ENCODE data around the gene FAM81A.

FAM81A gene

GRCh38 chr15:59543721-59544547 is 105.9 kb downstream of the FAM81A start:
- DNase-seq (ENCODE audit: low read depth) = no peak

GRCh38 chr15:59545573-59545972 is 107.6 kb downstream of the FAM81A start:
- no peak for DNase-seq (ENCODE audit: low read depth)

- no peak for DNase-seq (ENCODE audit: low read depth)
These were observed 110.7 kb downstream of the FAM81A start for GRCh38 chr15:59548501-59549226.

GRCh38 chr15:59549301-59550185 is 111.6 kb downstream of the FAM81A start:
- DNase-seq (ENCODE audit: low read depth) = no peak

GRCh38 chr15:59550530-59550929 is 112.5 kb downstream of the FAM81A start:
- DNase-seq (ENCODE audit: low read depth) = no peak

- DNase-seq (ENCODE audit: low read depth) = no peak
These were observed 113.0 kb downstream of the FAM81A start for GRCh38 chr15:59550956-59551355.

GRCh38 chr15:59553879-59554735 is 116.1 kb downstream of the FAM81A start:
- peak; percentile 63 for DNase-seq (ENCODE audit: low read depth)

GRCh38 chr15:59555696-59556095 is 117.7 kb downstream of the FAM81A start:
- no peak for DNase-seq (ENCODE audit: low read depth)

- DNase-seq (ENCODE audit: low read depth) = no peak
These were observed 118.4 kb downstream of the FAM81A start for GRCh38 chr15:59556380-59556779.

- no peak for DNase-seq (ENCODE audit: low read depth)
These were observed 119.6 kb downstream of the FAM81A start for GRCh38 chr15:59557581-59557980.

- DNase-seq (ENCODE audit: low read depth) = no peak
These were observed 120.9 kb downstream of the FAM81A start for GRCh38 chr15:59558851-59559250.

- DNase-seq (ENCODE audit: low read depth) = no peak
These were observed 123.6 kb downstream of the FAM81A start for GRCh38 chr15:59561547-59561946.

GRCh38 chr15:59562448-59563186 is 124.6 kb downstream of the FAM81A start:
- DNase-seq (ENCODE audit: low read depth) = no peak

- no peak for DNase-seq (ENCODE audit: low read depth)
These were observed 127.3 kb downstream of the FAM81A start for GRCh38 chr15:59565299-59565698.

GRCh38 chr15:59567324-59567723 is 129.3 kb downstream of the FAM81A start:
- DNase-seq (ENCODE audit: low read depth) = no peak

- no peak for DNase-seq (ENCODE audit: low read depth)
These were observed 131.5 kb downstream of the FAM81A start for GRCh38 chr15:59569477-59569876.

GRCh38 chr15:59570315-59570714 is 132.3 kb downstream of the FAM81A start:
- DNase-seq (ENCODE audit: low read depth) = no peak

- no peak for DNase-seq (ENCODE audit: low read depth)
These were observed 133.6 kb downstream of the FAM81A start for GRCh38 chr15:59571606-59572005.
